Fibroblast of villous mesenchyme (primary cell): ENCODE data around the gene SERGEF. TPM values are rescaled to one million over a fixed set of nuclear protein-coding genes. Genes with fewer than 3 reads are reported as not detected.

Source experiments
- DNase-seq: peaks from one replicate; pipeline ENCODE4 v3.0.0-alpha.2; 2010; ENCODE audit warnings: low read depth
- H3K4me3 ChIP-seq: 2 replicates; pipeline ENCODE4 v1.5.1; 2011; ENCODE audit warnings: low read depth, mild to moderate bottlenecking, low read length
- total RNA-seq: library from RNA; depleted of rRNA; stranded (reverse); fragments of >200 nt; gene quantifications from 2 replicates; pipeline ENCODE4 v1.2.3, GENCODE V29; 2012
- TF ChIP-seq, protein P1 (sequence below): IDR thresholded peaks from 2 replicates; pipeline ENCODE4 v1.5.1; 2012; ENCODE audit warnings: low read depth, mild to moderate bottlenecking, low read length; ENCODE audit not compliant: insufficient read depth

Gene SERGEF
- total RNA-seq, 1 donor: 21.2 TPM

DNA sequence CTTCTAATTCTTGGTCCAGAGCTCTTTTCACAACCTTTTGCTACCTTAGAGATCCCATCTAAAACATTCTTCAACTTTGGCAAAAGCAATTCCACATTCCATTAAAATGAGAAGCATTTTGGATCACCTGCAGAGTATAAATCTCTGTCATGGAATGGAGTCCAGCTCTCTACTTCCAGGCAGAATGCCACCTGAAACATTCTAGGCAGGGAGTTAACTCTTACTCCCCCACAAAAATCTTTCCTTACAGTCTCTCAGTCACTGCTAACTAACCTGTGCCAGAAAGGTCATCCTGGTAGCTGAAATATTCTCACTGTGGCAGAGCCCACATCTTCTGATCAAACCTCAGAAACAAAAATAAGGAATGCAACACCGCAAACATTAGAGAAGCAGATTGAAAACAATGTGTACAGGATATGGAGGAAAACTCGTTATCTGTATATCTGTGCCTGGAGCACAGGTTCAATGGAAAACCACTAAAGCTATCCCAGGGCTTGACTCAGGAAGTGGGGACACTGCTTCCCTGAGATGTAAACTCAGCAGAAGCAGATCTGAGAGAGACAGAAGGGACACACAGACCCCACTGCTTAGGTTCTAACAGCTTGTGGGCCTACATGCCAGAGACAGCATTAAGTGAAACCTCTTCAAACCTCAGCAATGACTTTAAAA, 199.3 kb downstream of the SERGEF start:
- TF ChIP-seq, protein P1, sequence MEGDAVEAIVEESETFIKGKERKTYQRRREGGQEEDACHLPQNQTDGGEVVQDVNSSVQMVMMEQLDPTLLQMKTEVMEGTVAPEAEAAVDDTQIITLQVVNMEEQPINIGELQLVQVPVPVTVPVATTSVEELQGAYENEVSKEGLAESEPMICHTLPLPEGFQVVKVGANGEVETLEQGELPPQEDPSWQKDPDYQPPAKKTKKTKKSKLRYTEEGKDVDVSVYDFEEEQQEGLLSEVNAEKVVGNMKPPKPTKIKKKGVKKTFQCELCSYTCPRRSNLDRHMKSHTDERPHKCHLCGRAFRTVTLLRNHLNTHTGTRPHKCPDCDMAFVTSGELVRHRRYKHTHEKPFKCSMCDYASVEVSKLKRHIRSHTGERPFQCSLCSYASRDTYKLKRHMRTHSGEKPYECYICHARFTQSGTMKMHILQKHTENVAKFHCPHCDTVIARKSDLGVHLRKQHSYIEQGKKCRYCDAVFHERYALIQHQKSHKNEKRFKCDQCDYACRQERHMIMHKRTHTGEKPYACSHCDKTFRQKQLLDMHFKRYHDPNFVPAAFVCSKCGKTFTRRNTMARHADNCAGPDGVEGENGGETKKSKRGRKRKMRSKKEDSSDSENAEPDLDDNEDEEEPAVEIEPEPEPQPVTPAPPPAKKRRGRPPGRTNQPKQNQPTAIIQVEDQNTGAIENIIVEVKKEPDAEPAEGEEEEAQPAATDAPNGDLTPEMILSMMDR: no peak

DNA sequence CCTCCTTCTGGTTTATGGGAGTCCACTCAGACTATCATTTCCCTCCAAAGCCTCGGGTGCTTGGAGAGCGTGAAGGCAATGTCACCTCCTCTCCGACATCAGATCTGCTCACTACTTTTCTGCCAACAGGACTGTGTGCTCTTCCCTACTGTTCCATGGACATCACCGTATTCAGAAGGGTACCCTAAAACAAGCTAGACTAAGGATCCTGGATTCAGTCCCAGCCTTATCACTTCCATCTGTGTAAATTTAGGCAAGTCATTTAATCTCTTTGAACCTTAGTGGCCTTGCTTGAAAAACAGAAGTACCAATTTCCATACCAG, 200.0 kb downstream of the SERGEF start:
- TF ChIP-seq, protein P1: no peak
- no peak for DNase-seq
- no peak overlapping the region for H3K4me3 ChIP-seq

More for the DNA sequence above, 199.3 kb downstream of the SERGEF start:
- H3K4me3 ChIP-seq: no peak overlapping the region
- no peak for DNase-seq

DNA sequence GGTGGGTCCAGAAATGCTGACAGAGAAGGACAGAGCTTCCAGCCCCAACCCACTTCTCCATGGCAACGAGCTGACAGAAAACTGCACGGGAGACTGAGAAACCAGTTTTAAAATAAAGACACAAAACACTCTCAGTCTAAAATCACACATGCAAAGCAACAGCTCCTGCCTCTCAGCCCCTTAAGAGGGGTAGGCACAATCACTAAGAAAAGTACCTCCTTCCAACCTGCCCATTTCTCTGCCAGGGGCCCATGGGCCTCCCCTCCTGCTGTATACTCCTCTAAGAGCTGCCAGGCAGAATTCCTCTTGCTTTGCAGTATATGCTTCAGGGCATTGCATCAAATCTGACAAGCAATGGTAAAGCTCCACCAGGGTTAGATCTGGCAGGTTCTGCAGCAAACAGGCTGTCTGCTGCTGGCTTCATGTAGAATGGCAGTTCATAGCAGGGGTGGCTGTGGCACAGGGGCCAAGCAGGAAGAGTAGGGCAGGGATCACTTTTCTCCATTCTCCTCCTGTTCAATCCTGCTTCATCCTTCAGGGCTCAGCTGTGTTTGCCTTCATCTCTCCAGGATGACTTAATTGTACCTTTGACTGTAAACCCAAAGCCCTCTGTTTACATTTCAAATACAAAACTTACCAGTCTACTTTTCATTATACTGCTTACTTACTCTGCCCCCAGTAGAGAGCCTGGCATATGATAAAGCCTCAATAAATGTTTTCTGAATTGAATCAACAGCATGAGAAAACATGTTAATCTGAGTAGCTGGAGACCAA, 200.6 kb downstream of the SERGEF start:
- H3K4me3 ChIP-seq: no peak overlapping the region
- TF ChIP-seq, protein P1: no peak

DNA sequence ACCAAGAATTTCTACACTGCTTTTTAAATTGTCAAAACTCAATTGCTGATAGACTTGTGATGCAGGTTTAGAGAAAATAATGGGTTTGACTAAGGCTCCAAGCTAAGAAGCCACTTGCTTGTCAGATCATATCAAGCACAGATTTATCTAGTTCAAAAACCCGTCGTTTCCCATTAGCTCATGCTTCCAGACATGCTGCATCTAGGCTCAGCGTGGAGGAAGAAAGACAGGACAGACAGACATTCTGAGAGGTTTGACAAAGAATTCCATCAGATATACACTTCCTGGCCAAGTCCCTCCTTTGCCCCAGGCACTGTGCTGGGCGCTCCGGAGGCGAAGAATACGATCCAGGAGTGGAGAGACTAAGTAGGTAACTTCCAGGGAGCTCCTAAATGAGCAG, 201.5 kb downstream of the SERGEF start:
- DNase-seq: no peak
- TF ChIP-seq, protein P1: no peak
- H3K4me3 ChIP-seq: no peak overlapping the region

More for the DNA sequence above, 200.6 kb downstream of the SERGEF start:
- DNase-seq: no peak

DNA sequence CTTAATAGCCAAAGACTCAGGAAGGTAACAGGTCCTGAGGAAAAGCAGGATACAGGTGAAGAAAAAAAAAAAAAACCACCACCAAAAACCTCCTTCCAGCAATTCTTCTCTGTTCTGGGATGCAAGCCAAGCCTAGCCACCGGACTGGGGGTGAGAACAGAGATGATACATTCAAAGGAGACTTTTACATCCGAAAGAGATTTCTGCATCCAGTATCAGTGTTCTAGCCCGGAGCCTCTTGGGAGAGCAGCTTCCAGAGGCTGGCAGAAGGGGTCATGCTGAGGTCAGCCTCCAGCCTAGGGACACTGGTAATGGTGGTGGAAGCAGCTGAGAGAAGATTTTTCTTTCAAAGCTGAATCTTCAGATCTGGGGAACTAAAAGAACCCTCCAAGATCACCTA, 202.1 kb downstream of the SERGEF start:
- TF ChIP-seq, protein P1: no peak
- DNase-seq: no peak

DNA sequence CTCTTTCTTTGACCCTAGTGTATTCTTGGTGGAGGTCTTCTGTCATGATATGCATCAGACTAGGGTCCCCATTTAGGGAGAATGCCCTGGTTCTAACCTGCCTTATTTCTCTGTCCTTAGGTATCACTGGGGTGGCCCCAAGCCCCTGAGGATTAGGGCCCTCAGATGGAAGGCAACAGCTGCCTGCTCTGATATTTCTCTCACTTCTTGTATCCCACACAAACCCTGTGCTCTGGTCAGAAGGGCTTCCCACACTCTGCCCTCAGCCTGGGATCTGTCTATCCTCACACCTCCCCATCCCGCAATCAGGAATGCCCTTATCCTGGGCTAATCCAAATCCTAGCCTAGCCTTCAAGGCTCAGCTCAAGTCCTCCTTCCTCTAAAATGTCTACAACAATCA, 202.8 kb downstream of the SERGEF start:
- no peak for DNase-seq
- TF ChIP-seq, protein P1: no peak
- H3K4me3 ChIP-seq: no peak overlapping the region

More for the DNA sequence above, 202.1 kb downstream of the SERGEF start:
- no peak overlapping the region for H3K4me3 ChIP-seq
